Panc1 (cell line): Measurements from ENCODE around the gene FHAD1. TPM values are rescaled to one million over a fixed set of nuclear protein-coding genes. Genes with fewer than 3 reads are reported as not detected.

ENCODE experiments used
- ATAC-seq: fragments of 200-7000 bp; cut with Tn5 transposase; 2 replicates; pipeline ENCODE4 v1.9.1; 2020; ENCODE audit warnings: mild to moderate bottlenecking, moderate library complexity
- BruUV-seq: library from RNA; stranded (reverse); fragments of 400-500 nt; replicated peaks from 2 replicates; lab custom pipeline; 2021; lab: Mats Ljungman, UMichigan
- CTCF ChIA-PET: fragments of 300-600 bp; sonication (Branson Sonifier 250); formaldehyde crosslinking; loops from one replicate; lab custom pipeline; 2022; ENCODE audit warnings: antibody characterized with exemption; lab: Charles Lee
- POLR2A ChIA-PET: fragments of 300-600 bp; sonication (Branson Sonifier 250); formaldehyde crosslinking; loops from one replicate; lab custom pipeline; 2022; ENCODE audit warnings: antibody characterized with exemption; lab: Charles Lee
- DNase-seq: peaks from one replicate; pipeline ENCODE4 v3.0.0-alpha.2; 2010; ENCODE audit warnings: low read depth, low spot score
- H3K27ac ChIP-seq: 2 replicates; pipeline ENCODE4 v1.5.1; 2011; ENCODE audit warnings: mild to moderate bottlenecking, low read length, inconsistent platforms
- H3K27me3 ChIP-seq: fragments of 200-500 bp; sonication (Bioruptor generic); 2 replicates; pipeline ENCODE4 v1.6.0; 2014; ENCODE audit warnings: low read length, inconsistent platforms; ENCODE audit not compliant: control insufficient read depth, insufficient read depth
- H3K36me3 ChIP-seq: fragments of 200-500 bp; sonication (Bioruptor generic); 2 replicates; pipeline ENCODE4 v1.5.1; 2014; ENCODE audit warnings: inconsistent platforms, mild to moderate bottlenecking, low read length, moderate library complexity; ENCODE audit not compliant: control insufficient read depth, insufficient read depth
- H3K4me1 ChIP-seq: 2 replicates; pipeline ENCODE4 v1.5.1; 2011; ENCODE audit warnings: inconsistent platforms, mild to moderate bottlenecking, low read length, moderate library complexity; ENCODE audit not compliant: control insufficient read depth, insufficient read depth
- H3K4me3 ChIP-seq, 2 experiments: 2 replicates each; pipeline ENCODE4 v1.5.1; 2011 to 2012; ENCODE audit warnings: low read depth in 2 of 2, low read length in 2 of 2, mild to moderate bottlenecking in 2 of 2, inconsistent platforms in 1 of 2, moderate library complexity in 1 of 2
- H3K9me3 ChIP-seq: fragments of 200-500 bp; sonication (Bioruptor generic); 2 replicates; pipeline ENCODE4 v1.5.1; 2014; ENCODE audit warnings: low read depth, mild to moderate bottlenecking, inconsistent platforms, low read length, moderate library complexity; ENCODE audit not compliant: control insufficient read depth, insufficient read depth
- POLR2AphosphoS5 ChIP-seq: IDR thresholded peaks from 2 replicates; pipeline ENCODE4 v1.6.1; 2012; ENCODE audit warnings: mild to moderate bottlenecking, low read depth, low read length, moderate library complexity
- SIN3A ChIP-seq: IDR thresholded peaks from 2 replicates; pipeline ENCODE4 v1.6.1; 2012; ENCODE audit warnings: low read depth, mild to moderate bottlenecking, low read length, moderate library complexity, borderline replicate concordance; ENCODE audit not compliant: insufficient read depth
- TCF7L2 ChIP-seq: IDR thresholded peaks from 2 replicates; pipeline ENCODE4 v1.6.1; 2011; ENCODE audit warnings: mild to moderate bottlenecking, low read depth, low read length, inconsistent platforms
- in situ Hi-C: cut with HindIII; loops from 2 replicates; pipeline ENCODE4 v1.10.0; 2016; ENCODE audit warnings: low sequenced_read_pairs, low pct_unique_long_range_greater_than_20kb
- intact Hi-C: fragments of 100-400 bp; cut with micrococcal nuclease; formaldehyde crosslinking; loops from one replicate; pipeline ENCODE4 v1.10.0; 2022; ENCODE audit not compliant: unreplicated experiment
- total RNA-seq: library from RNA; stranded (reverse); gene quantifications from one replicate; pipeline ENCODE4 v1.2.1, GENCODE V29; 2021; ENCODE audit not compliant: unreplicated experiment
- TF ChIP-seq, protein P1 (sequence below), 2 experiments: IDR thresholded peaks; 2 replicates each; pipeline ENCODE4 v1.6.1; 2011 to 2012; ENCODE audit warnings: low read depth in 2 of 2, control low read depth in 1 of 2, low read length in 1 of 2, mild to moderate bottlenecking in 1 of 2, moderate library complexity in 1 of 2; ENCODE audit not compliant: insufficient read depth in 1 of 2
- TF ChIP-seq, protein P2 (sequence below): fragments of 450-650 bp; IDR thresholded peaks from 2 replicates; pipeline ENCODE4 v1.5.1; 2017; ENCODE audit warnings: mild to moderate bottlenecking

Gene FHAD1
- total RNA-seq, 1 experiment from 2014 or later = 0.23 TPM

DNA sequence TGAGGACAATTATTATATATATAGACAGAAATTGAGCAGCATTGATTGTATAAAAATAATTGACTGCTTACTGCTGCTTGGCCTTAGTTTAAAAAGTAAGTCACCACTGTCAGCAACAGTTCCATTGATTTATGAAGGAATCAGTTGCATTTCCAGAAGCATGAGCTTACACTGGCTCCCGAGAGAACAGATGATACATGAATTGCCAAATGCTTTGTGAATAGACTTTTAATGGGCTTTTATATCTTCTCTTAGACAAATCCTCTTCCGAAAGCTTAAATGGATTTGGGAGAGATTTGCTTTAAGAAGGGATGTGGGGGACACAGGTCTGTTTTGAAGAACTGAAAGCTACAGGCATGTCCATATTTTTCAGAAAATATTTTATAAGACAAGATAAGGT is 7.5 kb downstream of the FHAD1 start:
- intact Hi-C loops = no loop called here
- CTCF ChIA-PET = interaction anchor here (0.6 kb wide), 1 partner anchor 271 kb away, joined by 4 read pairs; no protein-coding TSS in a partner anchor
- Histone ChIP-seq H3K4me1 (no peaks in the 10 kb centered on the region), H3K4me3 (no peak overlapping the region), H3K27ac (no peak overlapping the region), H3K27me3 (peaks cover 3% of the 10 kb centered on the region; the same call in 1 of the 2 replicates), H3K9me3 (no peaks in the 10 kb centered on the region), H3K36me3 (no peaks in the 10 kb centered on the region)
- POLR2A ChIA-PET = no interaction called here
- no TSS peak for BruUV-seq
- DNase-seq (no peak), ATAC-seq (no peak)
- in situ Hi-C loops = no loop called here
- TF ChIP-seq, protein P1, sequence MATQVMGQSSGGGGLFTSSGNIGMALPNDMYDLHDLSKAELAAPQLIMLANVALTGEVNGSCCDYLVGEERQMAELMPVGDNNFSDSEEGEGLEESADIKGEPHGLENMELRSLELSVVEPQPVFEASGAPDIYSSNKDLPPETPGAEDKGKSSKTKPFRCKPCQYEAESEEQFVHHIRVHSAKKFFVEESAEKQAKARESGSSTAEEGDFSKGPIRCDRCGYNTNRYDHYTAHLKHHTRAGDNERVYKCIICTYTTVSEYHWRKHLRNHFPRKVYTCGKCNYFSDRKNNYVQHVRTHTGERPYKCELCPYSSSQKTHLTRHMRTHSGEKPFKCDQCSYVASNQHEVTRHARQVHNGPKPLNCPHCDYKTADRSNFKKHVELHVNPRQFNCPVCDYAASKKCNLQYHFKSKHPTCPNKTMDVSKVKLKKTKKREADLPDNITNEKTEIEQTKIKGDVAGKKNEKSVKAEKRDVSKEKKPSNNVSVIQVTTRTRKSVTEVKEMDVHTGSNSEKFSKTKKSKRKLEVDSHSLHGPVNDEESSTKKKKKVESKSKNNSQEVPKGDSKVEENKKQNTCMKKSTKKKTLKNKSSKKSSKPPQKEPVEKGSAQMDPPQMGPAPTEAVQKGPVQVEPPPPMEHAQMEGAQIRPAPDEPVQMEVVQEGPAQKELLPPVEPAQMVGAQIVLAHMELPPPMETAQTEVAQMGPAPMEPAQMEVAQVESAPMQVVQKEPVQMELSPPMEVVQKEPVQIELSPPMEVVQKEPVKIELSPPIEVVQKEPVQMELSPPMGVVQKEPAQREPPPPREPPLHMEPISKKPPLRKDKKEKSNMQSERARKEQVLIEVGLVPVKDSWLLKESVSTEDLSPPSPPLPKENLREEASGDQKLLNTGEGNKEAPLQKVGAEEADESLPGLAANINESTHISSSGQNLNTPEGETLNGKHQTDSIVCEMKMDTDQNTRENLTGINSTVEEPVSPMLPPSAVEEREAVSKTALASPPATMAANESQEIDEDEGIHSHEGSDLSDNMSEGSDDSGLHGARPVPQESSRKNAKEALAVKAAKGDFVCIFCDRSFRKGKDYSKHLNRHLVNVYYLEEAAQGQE (IDR thresholded peaks at IDR 0.05; ENCODE audit: insufficient read depth in 1 of 2, low read depth in 2 of 2, low read length in 1 of 2) = no peak
- TF ChIP-seq SIN3A (no peak), TCF7L2 (no peak), POLR2AphosphoS5 (no peak)
- TF ChIP-seq, protein P2, sequence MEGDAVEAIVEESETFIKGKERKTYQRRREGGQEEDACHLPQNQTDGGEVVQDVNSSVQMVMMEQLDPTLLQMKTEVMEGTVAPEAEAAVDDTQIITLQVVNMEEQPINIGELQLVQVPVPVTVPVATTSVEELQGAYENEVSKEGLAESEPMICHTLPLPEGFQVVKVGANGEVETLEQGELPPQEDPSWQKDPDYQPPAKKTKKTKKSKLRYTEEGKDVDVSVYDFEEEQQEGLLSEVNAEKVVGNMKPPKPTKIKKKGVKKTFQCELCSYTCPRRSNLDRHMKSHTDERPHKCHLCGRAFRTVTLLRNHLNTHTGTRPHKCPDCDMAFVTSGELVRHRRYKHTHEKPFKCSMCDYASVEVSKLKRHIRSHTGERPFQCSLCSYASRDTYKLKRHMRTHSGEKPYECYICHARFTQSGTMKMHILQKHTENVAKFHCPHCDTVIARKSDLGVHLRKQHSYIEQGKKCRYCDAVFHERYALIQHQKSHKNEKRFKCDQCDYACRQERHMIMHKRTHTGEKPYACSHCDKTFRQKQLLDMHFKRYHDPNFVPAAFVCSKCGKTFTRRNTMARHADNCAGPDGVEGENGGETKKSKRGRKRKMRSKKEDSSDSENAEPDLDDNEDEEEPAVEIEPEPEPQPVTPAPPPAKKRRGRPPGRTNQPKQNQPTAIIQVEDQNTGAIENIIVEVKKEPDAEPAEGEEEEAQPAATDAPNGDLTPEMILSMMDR = no peak

DNA sequence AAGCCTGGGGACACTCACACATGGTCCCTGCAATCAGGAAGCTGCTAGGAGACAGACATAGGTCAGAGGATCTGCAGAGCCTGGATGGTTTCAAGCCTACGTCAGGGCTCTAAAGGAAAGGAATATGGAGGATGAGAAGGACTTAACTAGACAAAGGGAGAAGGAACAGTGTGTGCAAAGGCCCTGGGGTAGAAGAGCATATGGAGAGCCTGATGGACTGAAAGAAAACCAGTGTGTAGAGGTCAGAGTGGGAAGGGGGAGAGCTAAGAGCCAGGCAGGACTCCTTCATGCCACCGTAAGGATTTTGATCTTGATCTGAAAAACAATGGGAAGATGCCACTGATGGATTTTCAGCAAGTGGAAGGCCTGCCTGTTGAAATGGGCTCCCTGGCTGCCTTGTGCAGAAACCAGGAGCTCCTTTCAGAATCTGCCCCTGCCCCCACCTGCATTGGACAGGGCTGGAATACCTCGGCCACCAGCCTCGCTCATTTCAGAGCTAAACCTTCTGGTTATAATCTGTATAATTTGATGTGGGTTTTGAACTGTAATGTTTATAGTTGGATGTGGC is 8.6 kb downstream of the FHAD1 start:
- H3K36me3 ChIP-seq = no peaks in the 10 kb centered on the region
- H3K27me3 ChIP-seq = peaks cover 3% of the 10 kb centered on the region; the same call in 1 of the 2 replicates
- H3K27ac ChIP-seq = no peak overlapping the region
- BruUV-seq = no TSS peak
- POLR2A ChIA-PET = no interaction called here
- ATAC-seq (no peak), DNase-seq (no peak)
- CTCF ChIA-PET = no interaction called here
- H3K4me1 ChIP-seq = no peaks in the 10 kb centered on the region
- H3K4me3 ChIP-seq = no peak overlapping the region
- intact Hi-C loops = no loop called here
- TF ChIP-seq, protein P1 (IDR thresholded peaks at IDR 0.05; ENCODE audit: insufficient read depth in 1 of 2, low read depth in 2 of 2, low read length in 1 of 2) = no peak
- TF ChIP-seq POLR2AphosphoS5 = no peak
- no peaks in the 10 kb centered on the region for H3K9me3 ChIP-seq
- in situ Hi-C loops = no loop called here
